Mucosa of descending colon (tissue), 3 donors: ENCODE data around the gene METRN. TPM values are rescaled to one million over a fixed set of nuclear protein-coding genes. Genes with fewer than 3 reads are reported as not detected.

Experiments
- ATAC-seq: fragments of 200-7000 bp; cut with Tn5 transposase; one replicate; pipeline ENCODE4 v1.9.1; 2020; ENCODE audit warnings: mild to moderate bottlenecking, moderate library complexity
- DNase-seq, 3 donors: peaks; one replicate each; pipeline ENCODE4 v3.0.0-alpha.2; 2020
- H3K36me3 ChIP-seq: fragments of 200-600 bp; one replicate; pipeline ENCODE4 v1.8.0; 2021; ENCODE audit warnings: low read depth, mild to moderate bottlenecking
- H3K4me1 ChIP-seq: fragments of 200-600 bp; one replicate; pipeline ENCODE4 v1.8.0; 2021; ENCODE audit warnings: low read depth, mild to moderate bottlenecking
- H3K4me3 ChIP-seq: fragments of 200-600 bp; one replicate; pipeline ENCODE4 v1.8.0; 2021; ENCODE audit warnings: mild to moderate bottlenecking
- H3K9me3 ChIP-seq: fragments of 200-600 bp; one replicate; pipeline ENCODE4 v1.8.0; 2021; ENCODE audit warnings: mild to moderate bottlenecking
- intact Hi-C, 2 donors: fragments of 100-400 bp; cut with DNase I in 1 of 2; cut with micrococcal nuclease in 1 of 2; formaldehyde crosslinking; loops; one replicate each; pipeline versions ENCODE4 v1.11.0 to v1.11.1; 2022; cut with DNase I, micrococcal nuclease
- total RNA-seq, 3 donors: library from RNA; stranded (reverse); fragmentation: NEBNext Ultra II Directional in 2 of 3; extraction: Animal tissue kit (Norgen Biotek cat#: 25700) in 2 of 3; gene quantifications; one replicate each; pipeline versions ENCODE4 v1.2.1 to v1.2.4, GENCODE V29; 2021 to 2023
- TF ChIP-seq, protein P1 (sequence below): fragments of 200-600 bp; IDR thresholded peaks from one replicate; pipeline ENCODE4 v1.8.0; 2022; ENCODE audit warnings: antibody characterized with exemption, mild to moderate bottlenecking
- donor health status: DM: no; HTN: no; CAD: no; lungs with moderate emphysema.
- donor health status: DM: no; HTN: no; CAD: no.
- donor health status: DM: no; HTN: yes; CAD: no.

Gene METRN
- total RNA-seq, 3 donors from 2014 or later: 15.8 to 34.5 (median 22.0) TPM

DNA sequence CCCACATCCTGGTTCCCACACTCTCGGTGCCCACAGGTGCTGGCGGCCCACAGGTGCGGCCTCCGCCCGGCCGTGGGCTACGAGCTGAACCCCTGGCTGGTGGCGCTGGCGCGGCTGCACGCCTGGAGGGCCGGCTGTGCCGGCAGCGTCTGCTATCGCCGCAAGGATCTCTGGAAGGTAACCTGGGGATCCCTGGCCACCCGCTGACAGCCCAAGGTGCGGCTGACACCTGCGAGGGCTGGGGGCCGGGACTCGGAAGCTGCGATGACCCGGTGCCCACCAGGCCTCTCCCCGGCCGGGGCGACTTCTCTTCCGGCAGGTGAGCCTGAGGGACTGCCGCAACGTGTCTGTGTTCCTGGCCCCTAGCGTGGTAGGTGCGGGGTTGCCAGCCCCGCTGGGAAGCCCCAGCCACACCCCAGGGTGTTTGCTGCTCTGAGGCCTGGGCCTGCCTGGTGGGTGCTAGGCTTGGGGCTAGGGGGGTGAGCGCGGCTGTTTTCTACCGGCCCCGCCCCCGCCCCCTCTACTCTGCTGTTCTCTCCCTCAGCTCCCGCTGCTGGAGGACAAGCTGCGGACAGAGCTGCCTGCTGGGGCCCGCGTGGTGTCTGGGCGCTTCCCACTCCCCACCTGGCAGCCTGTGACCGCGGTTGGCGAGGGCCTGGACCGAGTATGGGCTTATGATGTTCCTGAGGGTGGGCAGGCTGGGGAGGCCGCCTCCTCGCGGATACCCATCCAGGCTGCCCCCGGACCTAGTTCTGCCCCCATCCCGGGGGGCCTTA, 7.0 kb downstream of the METRN start:
- Histone ChIP-seq H3K36me3 (no peaks in the 10 kb centered on the region), H3K9me3 (no peaks in the 10 kb centered on the region), H3K4me3 (no peak overlapping the region), H3K4me1 (peaks cover 44% of the 10 kb centered on the region)
- intact Hi-C loops: no loop called here
- ATAC-seq: no peak
- TF ChIP-seq, protein P1, sequence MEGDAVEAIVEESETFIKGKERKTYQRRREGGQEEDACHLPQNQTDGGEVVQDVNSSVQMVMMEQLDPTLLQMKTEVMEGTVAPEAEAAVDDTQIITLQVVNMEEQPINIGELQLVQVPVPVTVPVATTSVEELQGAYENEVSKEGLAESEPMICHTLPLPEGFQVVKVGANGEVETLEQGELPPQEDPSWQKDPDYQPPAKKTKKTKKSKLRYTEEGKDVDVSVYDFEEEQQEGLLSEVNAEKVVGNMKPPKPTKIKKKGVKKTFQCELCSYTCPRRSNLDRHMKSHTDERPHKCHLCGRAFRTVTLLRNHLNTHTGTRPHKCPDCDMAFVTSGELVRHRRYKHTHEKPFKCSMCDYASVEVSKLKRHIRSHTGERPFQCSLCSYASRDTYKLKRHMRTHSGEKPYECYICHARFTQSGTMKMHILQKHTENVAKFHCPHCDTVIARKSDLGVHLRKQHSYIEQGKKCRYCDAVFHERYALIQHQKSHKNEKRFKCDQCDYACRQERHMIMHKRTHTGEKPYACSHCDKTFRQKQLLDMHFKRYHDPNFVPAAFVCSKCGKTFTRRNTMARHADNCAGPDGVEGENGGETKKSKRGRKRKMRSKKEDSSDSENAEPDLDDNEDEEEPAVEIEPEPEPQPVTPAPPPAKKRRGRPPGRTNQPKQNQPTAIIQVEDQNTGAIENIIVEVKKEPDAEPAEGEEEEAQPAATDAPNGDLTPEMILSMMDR: no peak
- peak in 1 of 3 donors; percentile 68 for DNase-seq

DNA sequence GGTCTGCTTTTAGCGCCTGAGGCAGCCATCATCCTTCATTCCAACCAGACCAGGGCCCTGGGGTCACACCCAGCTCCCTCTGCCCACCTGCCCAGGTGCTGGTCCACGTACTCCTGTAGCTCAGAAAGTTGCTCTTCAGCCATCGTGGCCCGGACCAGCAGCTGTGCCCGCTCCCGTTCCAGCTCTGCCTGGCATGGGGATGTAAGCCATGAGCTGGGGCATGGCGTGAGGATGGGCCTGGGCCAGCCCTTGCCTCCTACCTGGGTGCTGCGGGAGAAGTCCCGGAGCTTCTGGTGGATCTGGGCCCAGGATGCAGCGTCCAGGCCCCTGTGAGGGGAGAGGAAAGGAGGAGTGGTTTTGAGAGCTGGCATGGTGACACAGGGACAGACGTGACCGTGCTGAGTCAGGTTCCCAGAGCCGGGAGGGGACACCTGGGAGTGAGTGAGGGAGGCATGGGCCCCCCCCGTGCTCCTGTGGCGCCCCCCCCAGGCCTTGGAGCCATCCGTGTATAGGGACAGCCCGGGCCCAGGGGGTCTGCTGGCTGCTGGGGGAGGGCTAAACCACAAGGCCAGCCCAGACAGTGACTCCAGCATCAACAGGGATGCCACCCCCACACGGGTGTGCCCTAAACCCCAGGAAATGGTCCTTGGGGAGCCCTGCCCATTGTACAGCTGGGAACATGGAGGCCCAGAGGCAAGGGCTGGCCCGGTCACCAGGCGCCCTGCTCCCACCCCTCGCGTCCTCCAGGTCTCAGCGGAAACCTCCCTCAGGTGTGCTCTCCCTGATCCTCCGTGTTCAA, 8.1 kb downstream of the METRN start:
- intact Hi-C loops: no loop called here

DNA sequence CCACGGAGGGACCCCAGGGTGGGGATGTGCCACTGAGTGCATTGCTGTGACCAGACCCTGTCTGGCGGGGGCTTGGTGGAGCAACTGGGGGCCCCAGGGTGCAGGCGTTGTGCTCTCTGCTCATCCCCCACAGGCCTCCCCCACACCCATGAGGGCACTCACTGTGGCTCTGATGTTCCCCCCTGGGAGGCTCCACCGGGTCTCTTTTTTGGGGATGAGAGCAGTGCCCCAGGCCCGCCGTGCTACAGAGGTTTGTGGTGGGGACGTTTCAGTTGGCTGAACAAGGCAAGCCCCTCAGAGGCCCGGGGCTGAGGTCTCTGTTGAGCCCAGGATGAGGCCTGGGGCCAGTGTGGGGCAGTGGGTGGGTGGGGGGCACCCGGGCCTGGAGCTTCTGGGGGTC, 8.8 kb downstream of the METRN start:
- DNase-seq (no peak), ATAC-seq (no peak)
- Histone ChIP-seq H3K36me3 (no peaks in the 10 kb centered on the region), H3K4me3 (no peak overlapping the region), H3K4me1 (peaks cover 47% of the 10 kb centered on the region), H3K9me3 (no peaks in the 10 kb centered on the region)
- TF ChIP-seq, protein P1: no peak
- intact Hi-C loops: no loop called here

More for the DNA sequence above, 8.1 kb downstream of the METRN start:
- TF ChIP-seq, protein P1: no peak
- DNase-seq (no peak), ATAC-seq (no peak)
- Histone ChIP-seq H3K4me3 (no peak overlapping the region), H3K36me3 (no peaks in the 10 kb centered on the region), H3K9me3 (no peaks in the 10 kb centered on the region), H3K4me1 (peaks cover 49% of the 10 kb centered on the region)

DNA sequence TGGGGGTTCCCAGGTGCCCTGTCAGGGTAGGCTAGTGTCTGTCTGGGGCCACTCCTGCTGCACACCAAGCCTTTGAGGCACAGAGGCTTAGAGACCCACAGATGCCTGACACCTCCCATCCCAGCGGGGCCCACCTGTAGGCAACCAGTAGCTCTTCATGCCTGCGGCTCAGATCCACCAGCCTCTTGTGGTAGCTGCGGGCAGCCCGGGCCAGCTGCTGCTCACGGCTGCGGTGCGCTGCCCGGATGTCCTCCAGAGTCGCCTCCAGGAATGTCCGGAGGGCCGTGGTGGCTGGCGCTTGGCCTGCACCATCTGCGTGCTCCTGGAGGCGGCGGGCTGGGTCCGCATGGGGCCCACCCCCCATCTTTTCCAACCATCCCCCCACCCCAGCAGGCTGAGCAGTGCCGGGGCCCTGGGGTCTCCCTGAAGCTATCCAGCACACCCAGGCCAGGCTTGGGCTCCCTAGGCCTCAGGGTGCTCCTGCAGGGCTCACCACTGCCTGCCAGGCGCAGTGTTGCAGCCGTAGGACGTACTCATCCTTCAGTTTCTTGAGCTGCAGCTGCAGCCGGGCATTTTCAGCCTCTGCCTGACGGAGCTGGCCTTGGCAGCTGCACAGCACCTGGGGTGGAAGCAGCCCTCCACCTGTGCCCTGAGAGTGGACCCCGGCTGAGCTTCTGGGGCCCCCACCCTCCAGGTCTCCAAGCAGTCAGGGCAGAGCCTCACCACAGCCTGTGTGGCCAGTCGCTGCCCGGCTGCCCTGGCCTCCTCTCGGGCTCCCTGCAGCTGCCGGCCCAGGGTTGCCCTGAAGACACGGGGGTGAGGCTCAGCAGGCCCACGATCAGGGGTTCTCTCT, 9.5 kb downstream of the METRN start:
- no peaks in the 10 kb centered on the region for H3K9me3 ChIP-seq
- TF ChIP-seq, protein P1: no peak
- H3K4me3 ChIP-seq: no peak overlapping the region
- intact Hi-C loops: no loop called here
- H3K4me1 ChIP-seq: peaks cover 40% of the 10 kb centered on the region
- DNase-seq: no peak
- no peak for ATAC-seq
- H3K36me3 ChIP-seq: no peaks in the 10 kb centered on the region

DNA sequence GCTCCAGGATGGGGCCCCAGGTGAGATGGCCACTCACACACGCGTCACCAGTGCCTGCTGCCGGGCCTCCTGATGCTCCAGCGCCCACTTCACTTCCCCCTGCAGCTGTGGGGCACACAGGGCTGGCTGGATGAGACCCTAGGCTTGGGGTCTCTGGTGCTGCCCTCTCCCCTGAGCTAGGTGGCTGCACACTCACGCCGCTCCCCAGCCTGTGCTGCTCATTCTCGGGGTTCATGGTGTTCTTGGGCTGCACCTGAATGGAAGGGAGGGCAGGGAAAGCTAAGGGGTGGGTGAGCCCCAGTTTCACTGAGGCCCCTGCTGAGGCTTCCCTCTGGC, 10.1 kb downstream of the METRN start:
- no peaks in the 10 kb centered on the region for H3K36me3 ChIP-seq
- no peak overlapping the region for H3K4me3 ChIP-seq
- ATAC-seq: no peak
- H3K9me3 ChIP-seq: no peaks in the 10 kb centered on the region
- DNase-seq: no peak
- intact Hi-C loops: no loop called here
- TF ChIP-seq, protein P1: no peak
- peaks cover 36% of the 10 kb centered on the region for H3K4me1 ChIP-seq
